Body of pancreas (tissue), 4 donors: ENCODE measurements around the gene MYCN. TPM values are rescaled to one million over a fixed set of nuclear protein-coding genes. Genes with fewer than 3 reads are reported as not detected.
"Not testable (repeated sequence)": the region's sequence is repeated elsewhere in the genome, so short reads cannot be mapped to it uniquely, and the experiment has no call there.

ENCODE experiments used
- ATAC-seq: fragments of 150-250 bp; one replicate; pipeline ENCODE4 v1.9.1; 2016
- DNase-seq, 4 donors: peaks; one replicate each; pipeline ENCODE4 v3.0.0-alpha.2; 2019
- H3K27ac ChIP-seq, 4 donors: fragments of 200-600 bp; sonication (generic); 1 replicate in 3 of 4; 2 replicates in 1 of 4; pipeline versions ENCODE4 v1.5.1 to v1.6.1; 2016 to 2019; ENCODE audit warnings: mild to moderate bottlenecking in 1 of 4, mixed read lengths in 1 of 4, moderate library complexity in 1 of 4
- H3K27me3 ChIP-seq, 2 donors: fragments of 200-600 bp; sonication (generic); one replicate each; pipeline ENCODE4 v1.6.0; 2016; ENCODE audit warnings: mild to moderate bottlenecking in 1 of 2
- H3K36me3 ChIP-seq, 2 donors: fragments of 200-600 bp; sonication (generic); replicated peaks in 1 of 2; 2 replicates each; pipeline ENCODE4 v1.5.1; 2016; ENCODE audit warnings: low read depth in 2 of 2; ENCODE audit not compliant: insufficient read depth in 1 of 2
- H3K4me1 ChIP-seq: fragments of 200-600 bp; sonication (generic); one replicate; pipeline ENCODE4 v1.6.0; 2016
- H3K4me3 ChIP-seq, 2 donors: fragments of 200-600 bp; sonication (generic); 1 replicate in 1 of 2; 2 replicates in 1 of 2; pipeline ENCODE4 v1.5.1; 2016 to 2019
- H3K9me3 ChIP-seq, 3 donors: fragments of 200-600 bp; sonication (generic); 1 replicate in 2 of 3; 2 replicates in 1 of 3; pipeline ENCODE4 v1.5.1; 2016
- CTCF ChIP-seq, 7 experiments: fragments of 450-650 bp in 4 of 7; fragments of 200-600 bp in 3 of 7; sonication (generic) in 3 of 7; IDR thresholded peaks; one replicate each; pipeline ENCODE4 v1.5.1; 2016 to 2019; ENCODE audit warnings: antibody characterized with exemption in 7 of 7
- POLR2A ChIP-seq, 3 donors: fragments of 450-650 bp; IDR thresholded peaks; one replicate each; pipeline ENCODE4 v1.6.1; 2016; ENCODE audit warnings: antibody characterized with exemption in 3 of 3, mild to moderate bottlenecking in 2 of 3
- WGBS, 2 donors: methylation state at CpG; one replicate each; pipeline ENCODE4 v1.1.5; 2017; 5-methylcytosine and 5-hydroxymethylcytosine counted together
- intact Hi-C: fragments of 100-400 bp; cut with DNase I; formaldehyde crosslinking; loops from one replicate; pipeline ENCODE4 v1.15.1; 2023
- total RNA-seq, 2 donors: library from RNA; depleted of rRNA; stranded (reverse); fragments of >200 nt; gene quantifications; one replicate each; pipeline ENCODE4 v1.1.0, GENCODE V29; 2016

The MYCN gene
- total RNA-seq, 2 donors from 2014 or later = not detected

- 73 to 84% methylated on average over 3 of the region's 3 CpGs for WGBS, 2 donors
- Histone ChIP-seq H3K4me1 (no peaks in the 10 kb centered on the region), H3K27me3 (no peaks in the 10 kb centered on the region), H3K27ac (no peak overlapping the region), H3K9me3 (no peaks in the 10 kb centered on the region), H3K36me3 (no peaks in the 10 kb centered on the region), H3K4me3 (no peak overlapping the region)
- ATAC-seq = no peak
- no peak for DNase-seq
- intact Hi-C loops = no loop called here
- TF ChIP-seq POLR2A (IDR thresholded peaks at IDR 0.05) (no peak), CTCF (IDR thresholded peaks at IDR 0.05) (no peak)
Measured at GRCh38 chr2:15911686-15912085, 28.7 kb upstream of the MYCN start.

- H3K9me3 ChIP-seq = no peaks in the 10 kb centered on the region
- H3K27me3 ChIP-seq = no peaks in the 10 kb centered on the region
- 51 to 56% methylated on average over 10 of the region's 10 CpGs for WGBS, 2 donors
- intact Hi-C loops = no loop called here
- H3K27ac ChIP-seq = no peak overlapping the region
- no peaks in the 10 kb centered on the region for H3K36me3 ChIP-seq
- no peaks in the 10 kb centered on the region for H3K4me1 ChIP-seq
- H3K4me3 ChIP-seq = no peak overlapping the region
- no peak for TF ChIP-seq POLR2A (IDR thresholded peaks at IDR 0.05)
- TF ChIP-seq CTCF (IDR thresholded peaks at IDR 0.05) = no peak
- DNase-seq = peak; percentile 20 to 32 (median 22)
- ATAC-seq = peak; percentile 52
Measured at GRCh38 chr2:15912203-15912602, 28.1 kb upstream of the MYCN start.

GRCh38 chr2:15913146-15913545, 27.2 kb upstream of the MYCN start:
- Histone ChIP-seq H3K4me1 (no peaks in the 10 kb centered on the region), H3K27ac (no peak overlapping the region), H3K36me3 (no peaks in the 10 kb centered on the region), H3K9me3 (no peaks in the 10 kb centered on the region), H3K4me3 (no peak overlapping the region), H3K27me3 (no peaks in the 10 kb centered on the region)
- ATAC-seq (no peak), DNase-seq (no peak)
- TF ChIP-seq POLR2A (IDR thresholded peaks at IDR 0.05) = no peak
- 64 to 70% methylated on average over 9 of the region's 9 CpGs for WGBS, 2 donors
- intact Hi-C loops = no loop called here

GRCh38 chr2:15914596-15915385, 25.6 kb upstream of the MYCN start:
- Histone ChIP-seq H3K36me3 (no peaks in the 10 kb centered on the region), H3K27ac (no peak overlapping the region), H3K9me3 (no peaks in the 10 kb centered on the region), H3K4me3 (no peak overlapping the region), H3K4me1 (no peaks in the 10 kb centered on the region), H3K27me3 (no peaks in the 10 kb centered on the region)
- WGBS, 2 donors = 56 to 64% methylated on average over 9 to 10 of the region's 10 CpGs
- no peak for DNase-seq
- ATAC-seq = no peak
- intact Hi-C loops = no loop called here
- TF ChIP-seq POLR2A (IDR thresholded peaks at IDR 0.05) (no peak), CTCF (IDR thresholded peaks at IDR 0.05) (no peak)

GRCh38 chr2:15915546-15915945, 24.8 kb upstream of the MYCN start:
- H3K27ac ChIP-seq, H3K27me3 ChIP-seq, H3K36me3 ChIP-seq, DNase-seq, ATAC-seq, H3K9me3 ChIP-seq, intact Hi-C loops, H3K4me3 ChIP-seq, H3K4me1 ChIP-seq: not testable (repeated sequence)
- WGBS, 2 donors = 50 to 53% methylated on average over 4 of the region's 4 CpGs

GRCh38 chr2:15916336-15916735, 24.0 kb upstream of the MYCN start:
- no peak for ATAC-seq
- WGBS, 2 donors = 84 to 85% methylated on average over 4 of the region's 4 CpGs
- Histone ChIP-seq H3K27ac (no peak overlapping the region), H3K4me3 (no peak overlapping the region), H3K27me3 (no peaks in the 10 kb centered on the region), H3K4me1 (no peaks in the 10 kb centered on the region), H3K36me3 (no peaks in the 10 kb centered on the region), H3K9me3 (no peaks in the 10 kb centered on the region)
- TF ChIP-seq CTCF (IDR thresholded peaks at IDR 0.05) (no peak), POLR2A (IDR thresholded peaks at IDR 0.05) (no peak)
- intact Hi-C loops = no loop called here
- no peak for DNase-seq
